ENCODE results near the gene PRKAR1A.

DNA sequence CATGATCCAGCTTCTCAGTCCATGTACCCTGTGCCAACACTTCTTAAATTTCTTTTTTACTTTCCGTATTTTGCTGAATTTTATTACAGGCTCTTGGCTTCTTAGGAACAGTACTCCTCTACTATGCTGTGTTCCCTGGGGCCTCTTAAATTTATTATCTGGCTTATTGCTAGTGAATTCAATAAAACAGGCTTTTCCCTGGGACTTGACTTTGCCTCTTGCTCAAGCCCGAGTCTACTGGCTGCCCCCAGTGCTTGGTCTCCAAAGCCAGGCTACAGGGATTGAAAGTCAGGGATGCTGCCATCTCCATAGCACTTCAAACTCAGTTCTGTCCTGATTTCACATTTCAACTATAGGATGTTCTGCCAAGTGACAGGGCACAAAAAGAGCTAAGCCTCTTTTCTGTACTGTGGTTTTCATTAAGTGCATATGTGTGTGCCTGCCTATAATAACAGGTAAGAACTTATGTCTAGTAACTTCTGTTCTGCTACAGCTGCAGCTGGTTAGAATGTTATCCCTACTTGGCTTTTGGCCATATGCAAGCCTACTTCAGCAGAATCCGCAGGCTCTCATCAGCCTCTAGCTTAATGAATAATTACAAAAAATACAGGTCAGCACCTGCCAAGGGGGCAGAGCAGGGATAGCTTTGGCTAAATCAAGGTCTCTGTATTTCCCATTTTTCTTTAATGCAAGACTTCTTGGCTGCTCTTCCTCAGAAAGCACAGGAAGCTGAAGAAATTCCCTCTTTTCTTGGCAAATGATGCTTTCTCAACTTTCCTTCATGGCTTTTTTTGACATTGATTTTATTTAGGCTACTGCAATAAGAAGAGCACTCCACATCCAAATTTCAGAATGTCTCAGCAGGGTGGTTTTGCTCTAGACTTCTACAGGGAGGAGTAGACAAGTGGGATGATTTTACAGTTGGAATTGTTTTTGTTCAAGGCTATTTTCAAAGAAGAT is 80.7 kb downstream of the PRKAR1A start:
- no peak for TF ChIP-seq POLR2A (IDR thresholded peaks at IDR 0.05)
- TF ChIP-seq, protein P1, sequence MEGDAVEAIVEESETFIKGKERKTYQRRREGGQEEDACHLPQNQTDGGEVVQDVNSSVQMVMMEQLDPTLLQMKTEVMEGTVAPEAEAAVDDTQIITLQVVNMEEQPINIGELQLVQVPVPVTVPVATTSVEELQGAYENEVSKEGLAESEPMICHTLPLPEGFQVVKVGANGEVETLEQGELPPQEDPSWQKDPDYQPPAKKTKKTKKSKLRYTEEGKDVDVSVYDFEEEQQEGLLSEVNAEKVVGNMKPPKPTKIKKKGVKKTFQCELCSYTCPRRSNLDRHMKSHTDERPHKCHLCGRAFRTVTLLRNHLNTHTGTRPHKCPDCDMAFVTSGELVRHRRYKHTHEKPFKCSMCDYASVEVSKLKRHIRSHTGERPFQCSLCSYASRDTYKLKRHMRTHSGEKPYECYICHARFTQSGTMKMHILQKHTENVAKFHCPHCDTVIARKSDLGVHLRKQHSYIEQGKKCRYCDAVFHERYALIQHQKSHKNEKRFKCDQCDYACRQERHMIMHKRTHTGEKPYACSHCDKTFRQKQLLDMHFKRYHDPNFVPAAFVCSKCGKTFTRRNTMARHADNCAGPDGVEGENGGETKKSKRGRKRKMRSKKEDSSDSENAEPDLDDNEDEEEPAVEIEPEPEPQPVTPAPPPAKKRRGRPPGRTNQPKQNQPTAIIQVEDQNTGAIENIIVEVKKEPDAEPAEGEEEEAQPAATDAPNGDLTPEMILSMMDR (IDR thresholded peaks at IDR 0.05), result no peak

Data from prostate gland (tissue), 2 donors.